GM06990 (cell line): Measurements from ENCODE around the gene FAM118A.

Source experiments
- DNase-seq: peaks from one replicate; pipeline ENCODE4 v3.0.0-alpha.2; 2011; ENCODE audit not compliant: insufficient read length; ENCODE audit errors: extremely low read depth
- H3K27me3 ChIP-seq: replicated peaks from 2 replicates; pipeline ENCODE4 v1.6.0; 2011; ENCODE audit warnings: low read length; ENCODE audit not compliant: control insufficient read depth, insufficient read depth
- H3K36me3 ChIP-seq: 2 replicates; pipeline ENCODE4 v1.5.1; 2011; ENCODE audit warnings: low read length; ENCODE audit not compliant: control insufficient read depth, insufficient read depth
- H3K4me3 ChIP-seq: replicated peaks from 2 replicates; pipeline ENCODE4 v1.5.1; 2011; ENCODE audit warnings: low read depth, mild to moderate bottlenecking, control low read depth, low read length
- CTCF ChIP-seq: IDR thresholded peaks from 2 replicates; pipeline ENCODE4 v1.5.1; 2011; ENCODE audit warnings: low read length, control low read depth, mild to moderate bottlenecking, inconsistent platforms; ENCODE audit not compliant: insufficient read depth, poor library complexity, severe bottlenecking

FAM118A gene

GRCh38 chr22:45319324-45319685 is 9.6 kb downstream of the FAM118A start:
- Histone ChIP-seq H3K27me3 (no peaks in the 10 kb centered on the region), H3K4me3 (no peak overlapping the region), H3K36me3 (no peaks in the 10 kb centered on the region; the same call in none of the 2 replicates)
- DNase-seq: no peak
- no peak for TF ChIP-seq CTCF

GRCh38 chr22:45320357-45320976 is 10.7 kb downstream of the FAM118A start:
- no peak overlapping the region for H3K4me3 ChIP-seq
- DNase-seq: no peak
- H3K27me3 ChIP-seq: no peaks in the 10 kb centered on the region
- H3K36me3 ChIP-seq: peaks cover 1% of the 10 kb centered on the region
- no peak for TF ChIP-seq CTCF

GRCh38 chr22:45321827-45322226 is 12.1 kb downstream of the FAM118A start:
- no peak overlapping the region for H3K4me3 ChIP-seq
- H3K36me3 ChIP-seq: peaks cover 4% of the 10 kb centered on the region
- no peaks in the 10 kb centered on the region for H3K27me3 ChIP-seq
- DNase-seq: no peak
- TF ChIP-seq CTCF: no peak

GRCh38 chr22:45322873-45323525 is 13.3 kb downstream of the FAM118A start:
- no peaks in the 10 kb centered on the region for H3K27me3 ChIP-seq
- no peak for TF ChIP-seq CTCF
- no peak for DNase-seq
- H3K4me3 ChIP-seq: no peak overlapping the region
- H3K36me3 ChIP-seq: peaks cover 4% of the 10 kb centered on the region

- no peak for TF ChIP-seq CTCF
- DNase-seq: no peak
- Histone ChIP-seq H3K4me3 (no peak overlapping the region), H3K27me3 (no peaks in the 10 kb centered on the region), H3K36me3 (peaks cover 4% of the 10 kb centered on the region)
Measured at GRCh38 chr22:45323695-45324094, 14.0 kb downstream of the FAM118A start.
